ENCODE measurements around the gene HDDC3. TPM values are rescaled to one million over a fixed set of nuclear protein-coding genes. Genes with fewer than 3 reads are reported as not detected.

Gene HDDC3
- total and polyA plus RNA-seq, 9 of the 15 experiments (the other 6 are each of a cell fraction or from before 2014, with no cell fraction given), result 14.9 to 55.8 (median 36.9) TPM

DNA sequence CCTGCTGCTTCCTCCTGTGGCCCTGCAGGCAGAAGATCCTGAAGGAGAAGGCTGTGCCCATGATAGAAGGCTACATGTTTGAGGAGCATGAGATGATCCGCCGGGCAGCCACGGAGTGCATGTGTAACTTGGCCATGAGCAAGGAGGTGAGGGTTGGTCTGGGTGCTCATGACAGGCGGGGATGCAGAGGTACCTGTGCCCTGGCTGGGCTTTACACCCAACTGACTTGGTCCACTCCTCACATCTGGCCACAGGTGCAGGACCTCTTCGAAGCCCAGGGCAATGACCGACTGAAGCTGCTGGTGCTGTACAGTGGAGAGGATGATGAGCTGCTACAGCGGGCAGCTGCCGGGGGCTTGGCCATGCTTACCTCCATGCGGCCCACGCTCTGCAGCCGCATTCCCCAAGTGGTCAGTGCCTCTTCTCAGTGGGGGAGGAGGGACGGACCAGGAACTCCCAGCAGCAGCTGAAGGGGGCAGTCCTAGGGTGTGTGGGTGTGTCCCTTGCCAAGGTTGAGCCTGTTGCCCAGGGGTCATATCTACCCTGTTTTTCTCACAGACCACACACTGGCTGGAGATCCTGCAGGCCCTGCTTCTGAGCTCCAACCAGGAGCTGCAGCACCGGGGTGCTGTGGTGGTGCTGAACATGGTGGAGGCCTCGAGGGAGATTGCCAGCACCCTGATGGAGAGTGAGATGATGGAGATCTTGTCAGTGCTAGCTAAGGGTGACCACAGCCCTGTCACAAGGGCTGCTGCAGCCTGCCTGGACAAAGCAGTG is 20.7 kb upstream of the HDDC3 start:
- peaks cover 3% of the 10 kb centered on the region for H3K9me1 ChIP-seq (ENCODE audit: control insufficient read depth, insufficient read depth, low read length)
- ChIA-PET CTCF (ENCODE audit: low intra/inter-chr PET ratio) (no interaction called here), POLR2A (interaction anchor here (0.5 to 2.5 kb wide), 6 partner anchors 9 to 590 kb away, joined by 3 to 9 read pairs (median 4); partner anchors contain the start of gene HDDC3)
- H3K9me3 ChIP-seq (replicated peaks; ENCODE audit: control insufficient read depth, insufficient read depth, low read depth, low read length), result no peaks in the 10 kb centered on the region
- H2AFZ ChIP-seq (ENCODE audit: low read depth, low read length), result no peak overlapping the region
- H3K27ac ChIP-seq (ENCODE audit: extremely low read depth, low read depth, low read length), result no peak overlapping the region
- peak overlapping the region in 1 of 2 experiments; percentile 84; a peak in 2 of 4 replicates for H3K9ac ChIP-seq (ENCODE audit: insufficient read depth in 1 of 2, low read depth in 2 of 2, low read length in 2 of 2)
- no peaks in the 10 kb centered on the region for H3K27me3 ChIP-seq (ENCODE audit: control insufficient read depth in 2 of 2, insufficient read depth in 2 of 2, low read length in 2 of 2)
- in situ Hi-C loops (cut with MboI) (no loop called here), intact Hi-C loops (cut with micrococcal nuclease) (no loop called here)
- WGBS (ENCODE audit: insufficient coverage, low coverage, missing lambda C conversion rate), result 92% methylated on average over 13 of the region's 14 CpGs
- peaks cover 19 to 62% of the 10 kb centered on the region in 2 experiments; a peak in 4 of 5 replicates for H3K4me1 ChIP-seq (replicated peaks in 1 of 2; ENCODE audit: control insufficient read depth in 2 of 2, insufficient read depth in 2 of 2, low read length in 2 of 2)
- ATAC-seq (no peak), FAIRE-seq (no peak), DNase-seq (ENCODE audit: extremely low read depth in 1 of 4, low spot score in 3 of 4) (no peak)
- H3K36me3 ChIP-seq (ENCODE audit: control insufficient read depth, insufficient read depth, low read length), result peaks cover 66% of the 10 kb centered on the region
- H3K79me2 ChIP-seq (ENCODE audit: control insufficient read depth, insufficient read depth, low read length), result peaks cover 25% of the 10 kb centered on the region
- H3K4me3 ChIP-seq, result no peak overlapping the region
- H3K4me2 ChIP-seq (ENCODE audit: insufficient read depth, low read length), result no peak overlapping the region
- no peak for TF ChIP-seq ZNF707 (CRISPR knock-in tag; conservative IDR thresholded peaks at IDR 0.05)
- no peak for TF ChIP-seq CHD4 (IDR thresholded peaks at IDR 0.05; ENCODE audit: insufficient read depth, insufficient replicate concordance, low read depth, low read length, poor library complexity, severe bottlenecking)
- TF ChIP-seq BDP1 (IDR thresholded peaks at IDR 0.05; ENCODE audit: insufficient read depth, insufficient read length), result no peak
- no peak for TF ChIP-seq HDAC6 (IDR thresholded peaks at IDR 0.05; ENCODE audit: low read depth, low read length)
- no peak for TF ChIP-seq TAF1 (IDR thresholded peaks at IDR 0.05; ENCODE audit: control insufficient read depth, extremely low read depth, insufficient read depth, low read length, severe bottlenecking)
- TF ChIP-seq SPI1 (IDR thresholded peaks at IDR 0.05; ENCODE audit: borderline replicate concordance, low read depth, low read length), result no peak
- no peak for TF ChIP-seq CHD2 (IDR thresholded peaks at IDR 0.05; ENCODE audit: low read depth, low read length)
- TF ChIP-seq STAT5B (CRISPR knock-in tag; IDR thresholded peaks at IDR 0.05), result no peak
- TF ChIP-seq, protein P1, sequence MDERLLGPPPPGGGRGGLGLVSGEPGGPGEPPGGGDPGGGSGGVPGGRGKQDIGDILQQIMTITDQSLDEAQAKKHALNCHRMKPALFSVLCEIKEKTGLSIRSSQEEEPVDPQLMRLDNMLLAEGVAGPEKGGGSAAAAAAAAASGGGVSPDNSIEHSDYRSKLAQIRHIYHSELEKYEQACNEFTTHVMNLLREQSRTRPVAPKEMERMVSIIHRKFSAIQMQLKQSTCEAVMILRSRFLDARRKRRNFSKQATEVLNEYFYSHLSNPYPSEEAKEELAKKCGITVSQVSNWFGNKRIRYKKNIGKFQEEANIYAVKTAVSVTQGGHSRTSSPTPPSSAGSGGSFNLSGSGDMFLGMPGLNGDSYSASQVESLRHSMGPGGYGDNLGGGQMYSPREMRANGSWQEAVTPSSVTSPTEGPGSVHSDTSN (CRISPR knock-in tag; IDR thresholded peaks at IDR 0.05; ENCODE audit: low read depth), result no peak
- TF ChIP-seq, protein P1 (tag; conservative IDR thresholded peaks at IDR 0.05; ENCODE audit: low read depth), result no peak
- peak; percentile 33; the same call in 1 of the 2 replicates for TF ChIP-seq CTBP1 (IDR thresholded peaks at IDR 0.05; ENCODE audit: borderline replicate concordance)
- TF ChIP-seq POLR2G (IDR thresholded peaks at IDR 0.05; ENCODE audit: low read depth, low read length), result 0 out of 2 replicates have a peak, but pooled peaks have one; percentile 35
- no peaks in the 10 kb centered on the region for H4K20me1 ChIP-seq (replicated peaks; ENCODE audit: control insufficient read depth, insufficient read depth, low read length)
- no TSS peak for BruUV-seq (replicated peaks)
